Left renal cortex interstitium (tissue), 4 donors: ENCODE measurements around the gene LCAT. TPM values are rescaled to one million over a fixed set of nuclear protein-coding genes. Genes with fewer than 3 reads are reported as not detected.

Source experiments
- DNase-seq, 4 donors: peaks; one replicate each; pipeline ENCODE4 v3.0.0-alpha.2; 2013; ENCODE audit warnings: low read depth in 4 of 4, low spot score in 2 of 4, missing footprints in 1 of 4
- polyA plus RNA-seq, 4 donors: library from polyadenylated mRNA; unstranded; fragments of 120-200 nt; gene quantifications; one replicate each; pipeline ENCODE4 v1.2.1, GENCODE V29; 2013; ENCODE audit not compliant: insufficient read length in 4 of 4

The LCAT gene
- polyA plus RNA-seq, 4 donors, result 13.7 to 32.8 (median 20.2) TPM

DNA sequence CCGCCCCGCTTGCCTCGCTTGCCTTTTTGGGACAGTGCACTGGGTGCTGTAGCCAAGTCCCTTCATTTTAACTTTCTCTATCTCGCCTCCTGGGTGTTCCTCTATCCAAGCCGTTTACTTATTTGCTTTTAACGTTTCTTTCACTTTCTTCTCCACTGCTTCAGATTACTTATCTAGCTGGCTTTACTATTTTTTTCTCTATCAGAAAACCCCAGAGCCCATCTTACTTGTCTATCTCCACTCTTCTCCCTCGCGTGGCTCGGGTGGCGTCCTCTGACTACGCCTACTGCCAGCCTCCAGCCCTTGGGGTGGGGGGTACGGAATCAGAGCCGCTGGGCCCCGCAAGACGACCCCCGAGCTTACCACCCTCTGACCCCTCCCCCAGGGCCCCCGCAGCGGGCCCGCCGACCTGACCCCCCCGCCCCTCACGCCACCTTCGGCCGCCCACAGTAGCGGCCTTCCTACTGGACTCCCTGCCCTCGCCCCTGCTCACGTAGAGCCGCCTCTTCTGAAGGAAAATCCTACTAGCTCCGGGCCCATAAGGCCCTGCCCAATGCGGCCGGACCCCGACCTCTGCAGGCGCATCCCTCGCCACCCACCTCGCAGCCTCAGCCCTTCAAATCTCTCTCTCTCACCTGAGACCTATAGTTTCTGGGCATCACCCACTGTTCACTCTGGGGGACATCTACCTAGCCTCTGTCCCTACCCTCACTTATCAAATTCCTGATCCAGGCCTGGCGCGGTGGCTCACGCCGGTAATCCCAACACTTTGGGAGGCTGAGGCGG, 25.5 kb upstream of the LCAT start:
- no peak for DNase-seq

DNA sequence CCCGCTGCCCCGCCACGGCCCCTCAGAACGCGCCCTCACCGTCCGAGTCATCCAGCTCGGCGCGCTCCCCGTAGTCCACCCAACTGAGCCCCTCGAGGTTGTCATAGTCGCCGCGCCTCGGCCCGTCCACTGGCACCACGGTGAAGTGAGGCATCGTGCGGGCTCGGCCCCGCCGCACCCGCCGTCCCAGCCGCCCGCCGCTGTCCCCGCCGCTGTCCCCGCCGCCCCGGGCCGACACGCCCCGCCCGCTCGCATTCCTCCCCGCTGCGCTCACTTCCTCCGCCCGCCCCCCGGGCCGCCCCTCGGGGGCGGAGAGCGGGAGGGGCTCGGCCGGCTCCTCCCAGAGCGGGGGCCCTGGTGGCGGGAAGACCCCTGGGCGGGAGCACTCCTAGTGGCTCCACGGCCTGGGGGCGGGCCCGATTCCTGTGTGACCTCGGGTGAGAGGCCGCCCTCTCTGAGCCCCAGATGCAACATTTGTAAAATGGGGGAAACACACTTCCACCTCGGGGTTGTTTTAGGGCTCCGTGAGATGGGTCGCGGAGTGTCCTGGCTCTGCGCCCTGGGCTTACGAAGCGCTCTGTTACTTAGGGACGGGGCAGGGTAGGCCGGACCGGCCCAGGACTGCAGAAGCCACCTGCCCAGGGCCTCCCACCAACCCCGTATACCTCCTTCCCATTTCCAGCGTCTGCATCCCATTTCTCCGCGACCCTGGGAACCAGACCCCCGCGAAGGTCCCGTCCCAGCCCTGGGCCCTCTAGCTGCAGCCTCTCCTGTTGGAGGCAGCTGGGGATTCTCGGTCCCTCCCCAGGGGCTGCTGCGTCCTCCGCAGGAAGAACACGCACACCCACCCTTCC, 24.7 kb upstream of the LCAT start, which contains the start of gene SLC12A4:
SLC12A4 (minus strand) TSS at position 238 of the 854 bp plus-strand sequence; CDS start at position 154, 84 bp downstream.
- DNase-seq, result peak in 2 of 4 donors; percentile 75 to 84

DNA sequence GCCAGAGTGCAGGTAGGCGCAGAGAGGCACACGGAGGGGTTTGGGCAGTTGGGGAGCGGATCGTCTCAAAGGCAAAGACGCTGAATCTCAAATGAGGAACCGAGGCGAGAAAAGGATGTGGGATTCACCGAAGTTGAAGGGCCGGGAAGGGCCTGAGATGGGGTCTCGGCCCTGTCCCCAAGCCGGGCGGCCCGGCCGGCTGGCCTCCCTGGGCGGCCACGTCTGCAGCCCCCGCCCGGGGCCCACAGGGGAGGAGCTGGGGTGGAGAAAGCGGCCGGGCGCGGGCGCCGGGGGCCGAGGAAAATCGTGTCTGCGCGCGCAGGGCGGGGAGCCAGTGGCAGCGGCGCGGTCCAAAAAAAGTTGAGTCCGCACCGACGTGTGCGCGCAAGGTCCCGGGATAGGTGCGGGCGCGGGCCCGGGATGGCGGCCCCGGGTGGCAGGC, 24.1 kb upstream of the LCAT start:
- peak in 1 of 4 donors; percentile 12 for DNase-seq

GRCh38 chr16:67967183-67967957, 23.4 kb upstream of the LCAT start:
- peak in 2 of 4 donors; percentile 7 to 11 for DNase-seq

GRCh38 chr16:67966549-67967182, 22.7 kb upstream of the LCAT start:
- no peak for DNase-seq

GRCh38 chr16:67965668-67966548, 22.0 kb upstream of the LCAT start:
- DNase-seq, result no peak

DNA sequence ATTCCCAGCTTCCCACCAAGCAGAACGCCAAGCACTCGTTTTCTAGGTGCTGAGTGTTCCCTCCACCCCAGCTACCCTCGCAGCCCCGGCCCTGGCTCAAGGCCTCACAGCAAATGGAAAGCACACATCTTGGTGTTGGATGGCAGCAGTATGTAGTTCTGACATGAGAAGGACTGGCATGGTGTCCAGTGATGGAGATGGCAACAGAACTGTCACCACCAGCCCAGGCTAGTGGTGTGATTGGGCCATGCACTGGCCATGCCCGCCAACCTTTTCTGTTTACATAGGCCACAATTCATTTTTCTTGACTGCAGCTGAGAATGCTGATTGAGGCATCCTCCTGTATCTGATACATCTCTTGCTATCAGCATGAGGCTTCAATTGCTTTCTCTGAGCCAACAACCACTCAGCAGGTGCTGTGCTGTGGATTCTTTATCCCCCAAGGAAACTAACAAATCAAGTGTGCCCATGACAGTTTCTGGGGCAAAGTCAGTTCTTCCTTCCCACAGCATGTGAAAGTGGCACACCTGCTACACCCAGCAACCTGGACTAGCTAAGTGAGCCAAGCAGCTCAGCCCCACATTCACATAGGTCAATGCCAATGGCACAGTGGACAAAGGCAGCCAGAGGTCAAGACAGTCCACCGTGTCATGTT, 20.7 kb upstream of the LCAT start:
- DNase-seq, result no peak

- DNase-seq, result peak in 1 of 4 donors; percentile 11
These were observed 19.9 kb upstream of the LCAT start for GRCh38 chr16:67963662-67964321.

GRCh38 chr16:67963292-67963661, 19.4 kb upstream of the LCAT start:
- no peak for DNase-seq

DNA sequence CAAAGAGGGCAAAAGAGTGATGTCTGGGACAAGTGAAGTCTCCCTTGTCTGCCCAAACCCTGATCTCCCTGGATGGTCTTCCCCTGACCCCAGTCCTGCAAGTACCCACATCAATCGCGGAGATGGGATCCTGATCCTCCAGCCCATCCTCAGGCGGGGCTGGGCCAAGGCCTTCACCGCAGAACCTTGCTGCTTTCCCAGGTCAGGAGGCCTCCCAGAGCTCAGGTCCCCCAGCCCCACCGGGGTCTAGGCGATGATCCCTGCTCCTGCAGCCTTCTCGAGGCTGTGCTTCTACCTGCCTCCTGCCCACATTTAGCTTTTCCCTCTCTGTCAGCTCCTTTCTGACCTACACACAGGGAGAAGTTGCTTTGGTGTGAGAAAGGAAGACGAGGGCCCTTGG, 18.2 kb upstream of the LCAT start:
- no peak for DNase-seq

DNA sequence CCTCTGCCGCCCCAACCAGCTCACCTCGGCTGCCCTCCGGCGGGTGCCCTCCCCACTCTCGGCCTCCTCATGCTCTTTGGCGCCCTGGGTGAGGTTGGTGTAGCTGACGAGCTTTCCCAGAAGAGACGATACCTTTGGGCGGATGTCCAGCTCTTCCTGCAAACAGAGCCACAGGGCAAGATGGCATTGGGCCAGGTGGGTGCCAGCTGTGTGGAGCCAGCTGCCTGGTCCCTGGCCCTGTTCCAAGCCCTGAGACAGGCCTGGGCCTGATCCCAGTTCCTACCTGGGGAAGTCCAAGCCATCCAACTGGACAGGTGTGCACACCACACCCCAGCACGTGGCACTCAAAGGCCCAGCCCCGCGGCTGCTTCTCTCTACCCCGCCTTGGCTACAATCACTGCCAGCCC, 17.6 kb upstream of the LCAT start:
- no peak for DNase-seq

DNA sequence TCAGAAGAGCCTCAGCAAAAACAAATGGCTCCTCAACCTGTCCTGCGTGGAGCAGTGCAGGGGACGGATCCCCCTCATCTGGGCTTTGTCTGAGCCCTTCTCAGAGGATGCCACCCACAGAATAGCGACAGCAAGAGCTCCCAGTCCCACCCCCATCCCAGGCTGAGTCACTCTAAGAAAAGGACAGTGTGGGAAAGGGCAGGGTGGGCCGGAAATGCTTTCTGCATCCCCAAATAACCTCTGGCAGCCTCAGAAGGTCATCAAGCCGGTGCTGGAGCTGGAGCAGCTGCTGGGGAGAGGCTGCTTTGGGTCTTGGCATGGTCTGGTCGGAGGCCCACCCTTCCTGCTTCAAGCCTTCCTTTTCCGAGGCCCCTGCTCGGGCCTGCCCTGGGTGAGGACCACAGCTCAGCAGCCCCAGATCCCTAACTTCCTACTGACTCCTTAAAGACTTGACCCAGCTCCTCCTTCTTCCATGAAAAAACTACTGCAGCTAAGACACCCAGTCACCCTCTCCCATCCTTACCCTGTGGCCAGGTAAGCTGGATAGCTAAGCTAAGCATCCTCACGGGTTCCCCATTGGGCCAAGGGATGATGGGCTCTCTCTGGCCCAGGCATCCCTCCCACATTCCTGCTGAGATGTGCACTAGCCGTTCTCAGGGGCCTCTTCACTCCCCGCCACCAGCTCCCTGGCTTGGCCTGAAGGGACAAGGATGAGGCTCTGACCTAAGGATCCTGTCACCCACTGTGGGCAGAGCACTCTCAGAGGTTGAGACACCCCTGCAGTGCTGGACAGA, 15.8 kb upstream of the LCAT start:
- no peak for DNase-seq

DNA sequence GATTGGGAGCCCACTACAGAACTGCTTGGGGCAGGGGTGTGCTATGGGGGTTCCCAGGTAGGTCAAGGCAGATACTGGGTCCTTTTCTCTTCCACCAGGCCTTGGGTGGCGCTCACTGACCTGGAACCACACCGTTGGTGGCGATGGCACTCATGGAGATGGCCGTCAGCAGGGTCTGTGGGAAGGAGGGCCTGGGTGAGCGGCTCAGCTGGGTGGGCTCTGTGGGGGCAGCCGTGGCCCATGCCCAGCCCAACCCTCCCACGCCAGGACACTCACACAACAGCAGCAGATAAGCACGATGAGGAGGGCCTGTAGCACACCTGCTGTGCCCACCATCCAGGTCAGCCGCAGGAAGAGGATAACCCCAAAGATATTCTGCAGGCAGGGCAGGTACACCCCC, 13.7 kb upstream of the LCAT start:
- no peak for DNase-seq

GRCh38 chr16:67954421-67955196, 10.7 kb upstream of the LCAT start:
- DNase-seq, result no peak

- DNase-seq, result no peak
These were observed 9.9 kb upstream of the LCAT start for GRCh38 chr16:67953641-67954375.

- no peak for DNase-seq
These were observed 7.6 kb upstream of the LCAT start for GRCh38 chr16:67951485-67951884.
